ENCODE data around the gene HEXB. TPM values are rescaled to one million over a fixed set of nuclear protein-coding genes. Genes with fewer than 3 reads are reported as not detected.

The HEXB gene
- total RNA-seq, 1 experiment from 2014 or later = 60.9 TPM

DNA sequence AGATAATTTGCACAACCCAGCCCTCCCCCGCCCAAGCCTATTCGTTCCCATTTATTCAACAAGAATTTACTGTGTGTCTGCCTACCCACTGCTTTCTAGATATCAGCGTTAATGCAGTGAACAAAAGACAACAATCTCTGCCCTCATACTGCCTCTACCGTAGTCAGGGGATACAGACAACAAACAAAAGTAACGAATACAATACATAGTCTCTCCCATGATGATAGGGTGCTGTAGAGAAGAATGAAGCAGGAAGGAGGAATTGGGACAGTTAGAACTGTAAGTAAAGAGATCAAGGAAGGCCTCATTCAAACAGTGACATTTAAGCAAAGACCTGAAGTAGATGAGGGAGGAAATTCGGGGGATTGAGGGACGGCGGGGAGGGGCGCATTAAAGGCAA, 80.2 kb downstream of the HEXB start (continued):
- TF ChIP-seq CTCF (IDR thresholded peaks at IDR 0.05) = no peak
- TF ChIP-seq ZNF219 (CRISPR knock-in tag; IDR thresholded peaks at IDR 0.05; ENCODE audit: borderline replicate concordance) = no peak

GRCh38 chr5:74765929-74766328, 80.9 kb downstream of the HEXB start:
- Mint-ChIP-seq H3K27ac (peak overlapping the region; percentile 88), H3K27me3 (ENCODE audit: low read depth) (no peaks in the 10 kb centered on the region), H3K4me3 (peak overlapping the region; percentile 100), H3K36me3 (peaks cover 19% of the 10 kb centered on the region), H3K9me3 (no peaks in the 10 kb centered on the region), H3K4me1 (peaks cover 16% of the 10 kb centered on the region)
- ChIA-PET CTCF (interaction anchor here (0.7 to 1.5 kb wide), 4 partner anchors 10 to 154 kb away, joined by 3 to 4 read pairs (median 4); partner anchors contain the start of gene FAM169A), POLR2A (interaction anchor here (1.5 kb wide), 1 partner anchor 101 kb away, joined by 5 read pairs; no protein-coding TSS in a partner anchor)
- DNase-seq (ENCODE audit: low spot score) = no peak
- TF ChIP-seq SOX15 (CRISPR knock-in tag; IDR thresholded peaks at IDR 0.05) (no peak), ESRRA (CRISPR knock-in tag; IDR thresholded peaks at IDR 0.05; ENCODE audit: borderline replicate concordance) (no peak), NFE2L1 (CRISPR knock-in tag; IDR thresholded peaks at IDR 0.05) (no peak), ZNF121 (CRISPR knock-in tag; IDR thresholded peaks at IDR 0.05) (no peak), CREB1 (CRISPR knock-in tag; IDR thresholded peaks at IDR 0.05) (no peak), FOXP1 (CRISPR knock-in tag; IDR thresholded peaks at IDR 0.05; ENCODE audit: borderline replicate concordance) (no peak), SP1 (CRISPR knock-in tag; conservative IDR thresholded peaks at IDR 0.05) (no peak), ZNF671 (CRISPR knock-in tag; IDR thresholded peaks at IDR 0.05) (no peak), TEAD4 (CRISPR knock-in tag; IDR thresholded peaks at IDR 0.05) (no peak), ZNF138 (CRISPR knock-in tag; conservative IDR thresholded peaks at IDR 0.05) (no peak), GRHL2 (CRISPR knock-in tag; IDR thresholded peaks at IDR 0.05; ENCODE audit: insufficient replicate concordance, severe bottlenecking) (no peak)
- TF ChIP-seq, protein P1, sequence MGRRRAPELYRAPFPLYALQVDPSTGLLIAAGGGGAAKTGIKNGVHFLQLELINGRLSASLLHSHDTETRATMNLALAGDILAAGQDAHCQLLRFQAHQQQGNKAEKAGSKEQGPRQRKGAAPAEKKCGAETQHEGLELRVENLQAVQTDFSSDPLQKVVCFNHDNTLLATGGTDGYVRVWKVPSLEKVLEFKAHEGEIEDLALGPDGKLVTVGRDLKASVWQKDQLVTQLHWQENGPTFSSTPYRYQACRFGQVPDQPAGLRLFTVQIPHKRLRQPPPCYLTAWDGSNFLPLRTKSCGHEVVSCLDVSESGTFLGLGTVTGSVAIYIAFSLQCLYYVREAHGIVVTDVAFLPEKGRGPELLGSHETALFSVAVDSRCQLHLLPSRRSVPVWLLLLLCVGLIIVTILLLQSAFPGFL (CRISPR knock-in tag; IDR thresholded peaks at IDR 0.05; ENCODE audit: borderline replicate concordance) = no peak
- TF ChIP-seq, protein P2, sequence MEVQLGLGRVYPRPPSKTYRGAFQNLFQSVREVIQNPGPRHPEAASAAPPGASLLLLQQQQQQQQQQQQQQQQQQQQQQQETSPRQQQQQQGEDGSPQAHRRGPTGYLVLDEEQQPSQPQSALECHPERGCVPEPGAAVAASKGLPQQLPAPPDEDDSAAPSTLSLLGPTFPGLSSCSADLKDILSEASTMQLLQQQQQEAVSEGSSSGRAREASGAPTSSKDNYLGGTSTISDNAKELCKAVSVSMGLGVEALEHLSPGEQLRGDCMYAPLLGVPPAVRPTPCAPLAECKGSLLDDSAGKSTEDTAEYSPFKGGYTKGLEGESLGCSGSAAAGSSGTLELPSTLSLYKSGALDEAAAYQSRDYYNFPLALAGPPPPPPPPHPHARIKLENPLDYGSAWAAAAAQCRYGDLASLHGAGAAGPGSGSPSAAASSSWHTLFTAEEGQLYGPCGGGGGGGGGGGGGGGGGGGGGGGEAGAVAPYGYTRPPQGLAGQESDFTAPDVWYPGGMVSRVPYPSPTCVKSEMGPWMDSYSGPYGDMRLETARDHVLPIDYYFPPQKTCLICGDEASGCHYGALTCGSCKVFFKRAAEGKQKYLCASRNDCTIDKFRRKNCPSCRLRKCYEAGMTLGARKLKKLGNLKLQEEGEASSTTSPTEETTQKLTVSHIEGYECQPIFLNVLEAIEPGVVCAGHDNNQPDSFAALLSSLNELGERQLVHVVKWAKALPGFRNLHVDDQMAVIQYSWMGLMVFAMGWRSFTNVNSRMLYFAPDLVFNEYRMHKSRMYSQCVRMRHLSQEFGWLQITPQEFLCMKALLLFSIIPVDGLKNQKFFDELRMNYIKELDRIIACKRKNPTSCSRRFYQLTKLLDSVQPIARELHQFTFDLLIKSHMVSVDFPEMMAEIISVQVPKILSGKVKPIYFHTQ (CRISPR knock-in tag; IDR thresholded peaks at IDR 0.05) = no peak
- TF ChIP-seq, protein P3, sequence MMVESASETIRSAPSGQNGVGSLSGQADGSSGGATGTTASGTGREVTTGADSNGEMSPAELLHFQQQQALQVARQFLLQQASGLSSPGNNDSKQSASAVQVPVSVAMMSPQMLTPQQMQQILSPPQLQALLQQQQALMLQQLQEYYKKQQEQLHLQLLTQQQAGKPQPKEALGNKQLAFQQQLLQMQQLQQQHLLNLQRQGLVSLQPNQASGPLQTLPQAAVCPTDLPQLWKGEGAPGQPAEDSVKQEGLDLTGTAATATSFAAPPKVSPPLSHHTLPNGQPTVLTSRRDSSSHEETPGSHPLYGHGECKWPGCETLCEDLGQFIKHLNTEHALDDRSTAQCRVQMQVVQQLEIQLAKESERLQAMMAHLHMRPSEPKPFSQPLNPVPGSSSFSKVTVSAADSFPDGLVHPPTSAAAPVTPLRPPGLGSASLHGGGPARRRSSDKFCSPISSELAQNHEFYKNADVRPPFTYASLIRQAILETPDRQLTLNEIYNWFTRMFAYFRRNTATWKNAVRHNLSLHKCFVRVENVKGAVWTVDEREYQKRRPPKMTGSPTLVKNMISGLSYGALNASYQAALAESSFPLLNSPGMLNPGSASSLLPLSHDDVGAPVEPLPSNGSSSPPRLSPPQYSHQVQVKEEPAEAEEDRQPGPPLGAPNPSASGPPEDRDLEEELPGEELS (CRISPR knock-in tag; IDR thresholded peaks at IDR 0.05) = no peak
- TF ChIP-seq, protein P4, sequence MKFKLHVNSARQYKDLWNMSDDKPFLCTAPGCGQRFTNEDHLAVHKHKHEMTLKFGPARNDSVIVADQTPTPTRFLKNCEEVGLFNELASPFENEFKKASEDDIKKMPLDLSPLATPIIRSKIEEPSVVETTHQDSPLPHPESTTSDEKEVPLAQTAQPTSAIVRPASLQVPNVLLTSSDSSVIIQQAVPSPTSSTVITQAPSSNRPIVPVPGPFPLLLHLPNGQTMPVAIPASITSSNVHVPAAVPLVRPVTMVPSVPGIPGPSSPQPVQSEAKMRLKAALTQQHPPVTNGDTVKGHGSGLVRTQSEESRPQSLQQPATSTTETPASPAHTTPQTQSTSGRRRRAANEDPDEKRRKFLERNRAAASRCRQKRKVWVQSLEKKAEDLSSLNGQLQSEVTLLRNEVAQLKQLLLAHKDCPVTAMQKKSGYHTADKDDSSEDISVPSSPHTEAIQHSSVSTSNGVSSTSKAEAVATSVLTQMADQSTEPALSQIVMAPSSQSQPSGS (CRISPR knock-in tag; IDR thresholded peaks at IDR 0.05; ENCODE audit: borderline replicate concordance, low read depth) = no peak
- ATAC-seq = no peak
